ENCODE data around the gene FBXO5.
"Not testable (repeated sequence)": the region's sequence is repeated elsewhere in the genome, so short reads cannot be mapped to it uniquely, and the experiment has no call there.

The FBXO5 gene, protein sequence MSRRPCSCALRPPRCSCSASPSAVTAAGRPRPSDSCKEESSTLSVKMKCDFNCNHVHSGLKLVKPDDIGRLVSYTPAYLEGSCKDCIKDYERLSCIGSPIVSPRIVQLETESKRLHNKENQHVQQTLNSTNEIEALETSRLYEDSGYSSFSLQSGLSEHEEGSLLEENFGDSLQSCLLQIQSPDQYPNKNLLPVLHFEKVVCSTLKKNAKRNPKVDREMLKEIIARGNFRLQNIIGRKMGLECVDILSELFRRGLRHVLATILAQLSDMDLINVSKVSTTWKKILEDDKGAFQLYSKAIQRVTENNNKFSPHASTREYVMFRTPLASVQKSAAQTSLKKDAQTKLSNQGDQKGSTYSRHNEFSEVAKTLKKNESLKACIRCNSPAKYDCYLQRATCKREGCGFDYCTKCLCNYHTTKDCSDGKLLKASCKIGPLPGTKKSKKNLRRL

DNA sequence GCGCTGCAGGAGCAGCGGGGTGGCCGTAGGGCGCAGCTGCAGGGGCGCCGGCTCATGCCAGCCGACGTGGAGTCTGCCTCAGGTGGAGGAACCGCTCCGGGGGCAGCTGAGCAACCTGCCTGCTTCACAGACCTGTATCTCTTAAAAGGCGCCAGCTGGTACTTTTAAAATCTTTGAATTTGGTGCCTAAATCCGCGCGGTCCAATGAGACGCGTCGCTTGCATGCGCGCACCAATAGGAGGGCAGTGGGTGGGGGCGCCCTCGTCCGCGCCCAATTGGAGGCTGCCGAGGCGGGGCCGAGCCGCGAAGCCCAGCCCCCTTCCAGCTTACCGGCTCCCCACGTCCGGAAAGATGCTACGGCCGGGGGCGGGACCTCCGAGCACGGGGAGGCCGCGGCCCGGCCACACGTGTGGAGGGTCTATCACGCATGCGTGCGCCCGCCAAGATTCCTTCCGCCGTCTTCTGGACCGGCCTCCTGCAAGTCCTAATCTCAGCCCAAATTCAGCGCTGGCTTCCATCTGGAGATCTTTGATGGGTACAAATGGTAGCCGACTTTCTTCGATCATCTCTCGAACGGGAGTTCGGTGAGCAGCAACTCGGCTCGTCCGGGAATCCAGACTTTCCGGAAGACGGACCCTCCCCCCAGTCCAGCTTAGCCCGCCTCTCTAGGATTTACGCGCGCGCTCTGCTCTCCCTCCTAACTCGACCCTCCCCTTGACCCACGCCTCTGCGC, at the start of gene FBXO5:
TSS of gene FBXO5 (minus strand) at position 138 of the 733 bp plus-strand sequence. CDS start at position 56, 82 bp downstream.
- peak; percentile 94 for DNase-seq

DNA sequence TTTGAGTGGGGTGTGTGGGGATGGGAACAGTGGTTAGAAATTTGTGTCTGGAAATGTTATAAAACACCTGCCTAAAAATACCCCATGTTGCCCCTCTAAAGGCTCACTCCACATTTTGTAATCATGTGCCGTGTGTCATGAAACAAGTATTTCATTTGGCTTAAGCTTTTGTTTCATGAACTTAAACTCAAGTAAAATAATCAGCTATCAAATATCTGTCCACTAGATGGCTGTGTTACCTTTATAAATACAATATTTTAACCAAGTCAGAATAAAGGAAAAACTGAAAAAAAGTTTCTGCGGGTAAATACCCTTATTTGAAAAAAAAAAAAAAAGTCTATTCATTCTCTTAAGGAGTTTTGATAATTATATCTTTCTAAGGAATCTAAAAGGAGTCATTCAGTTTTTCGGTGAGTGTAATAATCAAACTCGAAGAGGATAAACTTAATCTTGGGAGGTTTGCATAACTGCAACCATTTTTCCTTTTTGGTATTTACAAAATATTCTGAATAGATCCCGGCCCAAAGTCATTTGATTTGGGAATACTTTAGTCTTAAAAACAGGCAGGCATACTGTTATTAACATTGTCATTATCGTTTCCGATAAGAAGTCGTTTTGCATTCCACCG, 49.5 kb upstream of the FBXO5 start:
- no peak for DNase-seq

DNA sequence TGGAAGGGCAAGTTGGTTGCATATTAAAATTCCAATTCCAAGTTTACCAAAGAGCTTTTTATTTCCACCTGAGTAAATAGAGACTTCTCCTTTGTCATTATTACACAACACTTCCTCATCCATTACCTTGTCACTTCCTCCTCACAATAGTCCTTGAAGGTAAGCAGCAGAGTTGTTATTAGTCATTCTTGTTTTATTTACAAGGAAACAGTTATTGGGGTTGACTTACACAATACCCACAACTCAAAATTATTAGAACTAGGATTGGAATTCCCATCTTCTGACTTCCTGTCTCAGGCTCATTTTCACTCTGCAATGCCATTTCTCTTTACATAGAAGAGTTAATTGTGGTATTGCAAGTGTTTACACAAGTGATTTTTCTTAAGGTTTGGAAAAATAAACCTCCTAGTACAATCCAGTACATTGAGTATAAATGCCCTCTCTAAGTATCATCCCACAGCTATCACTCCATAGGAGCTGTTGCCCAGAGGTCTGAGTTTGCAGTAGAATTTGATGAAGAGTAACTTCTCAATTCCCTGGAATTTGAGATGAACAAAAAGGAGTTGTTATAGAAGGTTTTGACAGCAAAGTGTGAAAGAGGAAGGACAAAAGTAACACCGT, 48.6 kb upstream of the FBXO5 start:
- DNase-seq, result no peak

GRCh38 chr6:153028963-153029362, 46.1 kb upstream of the FBXO5 start:
- no peak for DNase-seq

DNA sequence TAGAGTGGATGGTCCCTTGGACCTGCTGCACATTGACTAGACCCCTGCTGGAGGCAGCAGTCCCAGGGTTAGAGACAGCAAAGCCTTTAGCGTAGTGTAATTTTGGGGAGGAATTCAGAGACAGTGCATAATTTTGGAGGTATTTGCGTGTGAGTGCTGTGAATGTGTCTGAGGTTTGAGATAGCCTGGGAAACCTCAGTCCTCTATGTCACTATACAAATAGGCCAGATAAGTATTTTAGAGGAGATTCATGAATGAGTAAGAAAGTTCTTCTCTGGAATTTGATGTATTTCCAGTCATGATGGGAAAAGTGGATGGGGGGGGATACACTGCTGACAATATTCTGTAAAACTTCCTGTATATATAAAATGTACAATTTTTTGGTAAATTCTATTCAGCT, 45.4 kb upstream of the FBXO5 start:
- no peak for DNase-seq

GRCh38 chr6:153027480-153027879, 44.6 kb upstream of the FBXO5 start:
- DNase-seq, result no peak

GRCh38 chr6:153024709-153025017, 41.8 kb upstream of the FBXO5 start:
- no peak for DNase-seq

DNA sequence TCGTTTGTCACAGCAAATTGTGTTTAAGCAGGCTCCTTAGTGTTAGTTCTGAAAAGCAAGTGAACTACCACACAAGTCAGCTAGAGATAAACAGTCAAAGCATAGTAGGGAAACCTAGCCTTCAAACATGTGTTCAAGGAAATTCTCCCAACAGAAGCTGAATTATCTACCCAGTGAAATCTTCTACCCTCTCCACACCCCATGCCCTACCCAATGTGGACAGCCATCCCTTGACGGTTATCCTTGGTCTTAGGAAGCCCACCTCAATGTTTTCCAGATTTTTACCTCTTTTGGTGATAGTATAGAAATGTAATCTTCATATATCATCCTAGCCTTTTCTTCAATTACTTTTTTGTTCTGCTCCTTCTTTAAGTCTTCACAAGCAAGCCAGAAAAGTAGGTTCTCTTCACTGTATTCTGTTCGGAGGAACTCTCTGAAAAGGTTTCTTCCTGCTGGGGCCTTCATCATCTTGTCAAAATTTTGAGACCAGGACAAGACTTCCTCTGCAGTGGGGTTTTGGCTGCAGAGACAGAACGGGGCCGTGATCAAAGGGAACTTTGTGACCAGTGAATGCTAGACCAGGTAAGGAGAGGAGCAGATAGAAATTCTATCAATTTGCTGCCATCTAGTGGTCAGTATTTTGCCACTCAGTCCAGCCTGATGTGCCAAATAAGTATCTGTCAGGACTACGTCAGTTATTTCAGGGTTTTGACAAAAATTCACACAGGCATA, 41.3 kb upstream of the FBXO5 start:
- peak; percentile 19 for DNase-seq

- DNase-seq, result no peak
Observed at GRCh38 chr6:153018355-153018754, 35.5 kb upstream of the FBXO5 start.

GRCh38 chr6:153016846-153017245, 34.0 kb upstream of the FBXO5 start:
- DNase-seq, result no peak

- DNase-seq, result no peak
Observed at GRCh38 chr6:153015094-153015640, 32.3 kb upstream of the FBXO5 start.

DNA sequence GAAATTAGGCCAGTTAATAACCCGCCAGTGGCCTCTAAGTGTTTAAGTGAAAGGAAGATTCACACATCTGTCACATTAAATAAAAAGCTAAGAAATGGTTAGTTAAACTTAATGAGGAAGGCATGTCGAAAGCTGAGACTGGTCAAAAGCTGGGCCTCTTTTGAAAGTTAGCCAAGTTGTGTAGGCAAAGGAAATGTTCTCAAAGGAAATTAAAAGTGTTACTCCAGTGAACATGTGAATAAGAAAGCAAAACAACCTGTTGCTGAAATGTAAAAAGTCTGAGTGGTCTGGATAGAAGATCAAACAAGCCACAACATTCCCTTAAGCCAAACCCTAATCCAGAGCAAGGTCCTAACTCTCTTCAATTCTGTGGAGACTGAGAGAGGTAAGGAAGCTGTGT, 30.6 kb upstream of the FBXO5 start:
- no peak for DNase-seq

DNA sequence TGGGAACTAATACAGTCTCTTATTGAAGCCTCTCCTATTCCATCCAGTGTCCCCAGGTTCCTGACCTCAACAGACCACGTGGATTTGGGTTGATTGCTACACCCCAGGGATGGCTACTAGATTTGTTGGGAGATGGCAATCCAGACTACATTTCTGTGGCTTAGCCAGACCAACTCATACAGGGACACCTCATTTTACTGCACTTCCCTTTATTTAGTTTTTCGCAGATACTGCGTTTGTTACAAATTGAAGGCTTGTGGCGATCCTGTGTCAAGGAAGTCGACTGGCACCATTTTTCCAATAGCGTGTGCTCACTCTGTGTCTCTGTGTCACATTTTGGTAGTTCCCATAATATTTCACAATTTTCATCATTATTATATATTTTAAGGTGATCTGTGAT, 30.0 kb upstream of the FBXO5 start:
- DNase-seq, result no peak

- no peak for DNase-seq
Observed at GRCh38 chr6:153003366-153003690, 20.5 kb upstream of the FBXO5 start.

DNA sequence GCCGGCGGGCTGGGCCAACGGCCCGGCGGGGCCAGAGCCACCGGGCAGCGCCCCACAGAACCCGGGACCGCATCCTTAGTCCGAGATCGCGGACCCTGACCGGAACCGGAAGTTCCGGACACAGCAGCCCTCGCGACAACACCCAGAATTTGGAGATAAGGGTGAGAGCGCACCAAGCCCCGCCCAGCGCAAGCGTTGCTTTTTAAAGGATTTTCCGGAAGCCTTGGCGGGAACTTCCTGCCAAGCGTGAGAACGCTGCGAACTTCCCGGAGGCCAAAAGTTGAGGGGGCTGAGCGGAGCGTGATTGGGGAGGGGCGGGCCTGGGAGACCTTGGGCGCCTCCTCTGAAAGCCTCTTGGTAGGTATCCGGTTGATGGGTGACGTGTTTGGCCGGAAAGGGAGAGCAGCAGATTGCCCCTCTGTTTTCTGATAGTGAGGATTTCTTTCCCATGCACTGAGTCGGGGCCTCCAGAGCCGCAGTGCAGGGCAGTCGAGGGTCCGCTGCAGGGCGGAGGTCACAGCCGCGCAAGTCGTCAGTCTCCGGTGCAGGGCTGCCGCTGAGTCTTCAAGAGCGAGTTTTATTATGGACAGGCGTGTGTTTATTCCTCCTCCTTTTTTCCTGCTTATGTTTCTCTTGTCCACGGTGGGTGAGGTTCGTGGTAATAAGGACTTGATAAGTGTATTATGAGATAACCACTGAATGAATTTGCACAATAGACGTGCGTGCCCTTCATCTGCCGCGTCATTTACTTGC, 19.9 kb upstream of the FBXO5 start, which contains the start of gene MTRF1L:
TSS of gene MTRF1L (minus strand) at position 97 of the 753 bp plus-strand sequence. CDS start at position 73, 24 bp downstream.
- DNase-seq, result peak; percentile 78

GRCh38 chr6:153001767-153002612, 19.1 kb upstream of the FBXO5 start:
- DNase-seq, result no peak

DNA sequence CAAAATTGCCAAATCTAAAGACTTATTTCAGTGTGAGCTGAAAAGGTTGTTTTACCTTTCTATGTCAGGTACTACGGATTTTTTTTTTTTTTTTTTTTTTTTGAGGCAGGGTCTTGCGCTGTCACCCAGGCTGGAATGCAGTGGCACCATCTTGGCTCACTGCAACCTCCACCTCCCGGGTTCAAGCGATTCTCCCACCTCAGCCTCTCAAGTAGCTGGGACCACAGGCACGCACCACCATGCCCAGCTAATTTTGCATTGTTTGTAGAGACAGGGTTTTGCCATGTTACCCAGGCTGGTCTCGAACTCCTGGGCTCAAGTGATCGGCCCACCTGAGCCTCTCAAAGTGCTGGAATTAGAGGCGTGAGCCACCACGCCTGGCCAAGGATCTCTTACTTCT, 17.9 kb upstream of the FBXO5 start:
- DNase-seq, result not testable (repeated sequence)

GRCh38 chr6:153000243-153000642, 17.4 kb upstream of the FBXO5 start:
- DNase-seq, result no peak

GRCh38 chr6:152999538-152999937, 16.7 kb upstream of the FBXO5 start:
- DNase-seq, result not testable (repeated sequence)

- no peak for DNase-seq
Observed at GRCh38 chr6:152993847-152994246, 11.0 kb upstream of the FBXO5 start.

DNA sequence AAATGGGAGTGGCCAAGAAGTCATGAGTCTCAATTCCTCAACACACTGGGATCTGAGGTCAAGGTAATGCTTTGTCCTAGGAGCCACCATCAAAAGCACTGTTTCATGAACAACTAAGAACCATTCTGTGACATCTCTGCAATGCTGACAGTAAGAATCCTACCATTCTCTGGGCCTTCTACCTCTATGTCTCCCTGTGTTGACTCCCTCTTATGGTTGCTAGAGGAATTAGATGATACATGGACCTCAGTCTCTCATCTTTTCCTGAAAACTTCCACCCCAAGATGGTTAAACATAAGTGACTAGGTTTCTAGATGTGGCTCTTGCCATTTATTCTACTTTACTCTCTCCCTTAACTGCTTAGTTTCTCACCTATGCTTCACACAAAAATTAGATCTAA, 10.6 kb upstream of the FBXO5 start:
- no peak for DNase-seq

Data from activated T-cell treated with anti-CD3 and anti-CD28 coated beads for 4 hours (primary cell).